Cardiac muscle cell (in vitro differentiated cells and primary cell): Measurements from ENCODE around the gene CD47. TPM values are rescaled to one million over a fixed set of nuclear protein-coding genes. Genes with fewer than 3 reads are reported as not detected.
A peak's percentile ranks its signal among the peaks of the same experiment; 100 is the strongest.

Source experiments
- DNase-seq, 2 donors: peaks; one replicate each; pipeline versions ENCODE4 v3.0.0 to v3.0.0-alpha.2; 2010 to 2017; ENCODE audit warnings: low read depth in 1 of 2, low spot score in 1 of 2
- H3K27ac ChIP-seq: fragments of 200-600 bp; sonication (generic); 2 replicates; pipeline ENCODE4 v1.5.1; 2016
- H3K27me3 ChIP-seq: fragments of 200-600 bp; sonication (generic); 2 replicates; pipeline ENCODE4 v1.6.0; 2016; ENCODE audit warnings: control low read depth
- H3K36me3 ChIP-seq: fragments of 200-600 bp; sonication (generic); 2 replicates; pipeline ENCODE4 v1.5.1; 2016; ENCODE audit warnings: control low read depth
- H3K4me1 ChIP-seq: fragments of 200-600 bp; sonication (generic); 2 replicates; pipeline ENCODE4 v1.8.1; 2017; ENCODE audit warnings: low read depth, mild to moderate bottlenecking, mixed run types
- H3K4me3 ChIP-seq: fragments of 200-600 bp; sonication (generic); 2 replicates; pipeline ENCODE4 v1.5.1; 2016; ENCODE audit warnings: mild to moderate bottlenecking
- H3K9me3 ChIP-seq: fragments of 200-600 bp; sonication (generic); 2 replicates; pipeline ENCODE4 v1.5.1; 2017; ENCODE audit warnings: low read depth, mild to moderate bottlenecking, control low read depth
- polyA plus RNA-seq: library from polyadenylated mRNA; unstranded; fragments of >200 nt; fragmentation: Nextera tagmentation; extraction: Ambion mirVana; gene quantifications from 2 replicates; pipeline ENCODE4 v1.2.1, GENCODE V29; 2016
- total RNA-seq: library from RNA; depleted of rRNA; stranded (reverse); fragments of >200 nt; gene quantifications from 2 replicates; pipeline ENCODE4 v1.2.3, GENCODE V29; 2016
- TF ChIP-seq, protein P1 (sequence below): IDR thresholded peaks from 2 replicates; pipeline ENCODE4 v1.5.1; 2012; ENCODE audit warnings: low read depth, mild to moderate bottlenecking, low read length

Gene CD47
- total and polyA plus RNA-seq, 2 experiments from 2014 or later = 33.2 to 34.9 TPM

DNA sequence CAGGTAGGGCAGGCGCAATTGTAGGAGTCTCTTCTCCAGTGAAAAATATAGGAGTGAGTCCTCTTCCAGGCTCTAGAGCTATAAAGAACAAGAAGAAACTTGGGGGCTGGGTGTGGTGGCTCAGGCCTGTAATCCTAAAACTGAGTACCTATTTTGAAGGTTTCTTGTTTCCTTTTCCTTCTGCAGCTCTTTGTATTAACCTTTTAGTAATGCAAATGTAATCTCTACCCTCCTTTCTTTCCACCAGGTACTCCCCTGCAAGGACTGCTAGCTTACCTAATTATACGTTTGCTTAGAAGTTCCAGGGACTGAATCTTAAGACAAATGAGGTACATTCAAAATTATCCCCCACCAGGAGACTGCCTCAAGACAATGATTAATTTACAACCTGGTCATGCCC, 75.9 kb downstream of the CD47 start:
- no peaks in the 10 kb centered on the region for H3K36me3 ChIP-seq
- DNase-seq = no peak
- TF ChIP-seq, protein P1, sequence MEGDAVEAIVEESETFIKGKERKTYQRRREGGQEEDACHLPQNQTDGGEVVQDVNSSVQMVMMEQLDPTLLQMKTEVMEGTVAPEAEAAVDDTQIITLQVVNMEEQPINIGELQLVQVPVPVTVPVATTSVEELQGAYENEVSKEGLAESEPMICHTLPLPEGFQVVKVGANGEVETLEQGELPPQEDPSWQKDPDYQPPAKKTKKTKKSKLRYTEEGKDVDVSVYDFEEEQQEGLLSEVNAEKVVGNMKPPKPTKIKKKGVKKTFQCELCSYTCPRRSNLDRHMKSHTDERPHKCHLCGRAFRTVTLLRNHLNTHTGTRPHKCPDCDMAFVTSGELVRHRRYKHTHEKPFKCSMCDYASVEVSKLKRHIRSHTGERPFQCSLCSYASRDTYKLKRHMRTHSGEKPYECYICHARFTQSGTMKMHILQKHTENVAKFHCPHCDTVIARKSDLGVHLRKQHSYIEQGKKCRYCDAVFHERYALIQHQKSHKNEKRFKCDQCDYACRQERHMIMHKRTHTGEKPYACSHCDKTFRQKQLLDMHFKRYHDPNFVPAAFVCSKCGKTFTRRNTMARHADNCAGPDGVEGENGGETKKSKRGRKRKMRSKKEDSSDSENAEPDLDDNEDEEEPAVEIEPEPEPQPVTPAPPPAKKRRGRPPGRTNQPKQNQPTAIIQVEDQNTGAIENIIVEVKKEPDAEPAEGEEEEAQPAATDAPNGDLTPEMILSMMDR = no peak
- H3K9me3 ChIP-seq = no peaks in the 10 kb centered on the region
- no peak overlapping the region for H3K4me3 ChIP-seq
- H3K27ac ChIP-seq = no peak overlapping the region
- no peaks in the 10 kb centered on the region for H3K4me1 ChIP-seq
- no peaks in the 10 kb centered on the region for H3K27me3 ChIP-seq

DNA sequence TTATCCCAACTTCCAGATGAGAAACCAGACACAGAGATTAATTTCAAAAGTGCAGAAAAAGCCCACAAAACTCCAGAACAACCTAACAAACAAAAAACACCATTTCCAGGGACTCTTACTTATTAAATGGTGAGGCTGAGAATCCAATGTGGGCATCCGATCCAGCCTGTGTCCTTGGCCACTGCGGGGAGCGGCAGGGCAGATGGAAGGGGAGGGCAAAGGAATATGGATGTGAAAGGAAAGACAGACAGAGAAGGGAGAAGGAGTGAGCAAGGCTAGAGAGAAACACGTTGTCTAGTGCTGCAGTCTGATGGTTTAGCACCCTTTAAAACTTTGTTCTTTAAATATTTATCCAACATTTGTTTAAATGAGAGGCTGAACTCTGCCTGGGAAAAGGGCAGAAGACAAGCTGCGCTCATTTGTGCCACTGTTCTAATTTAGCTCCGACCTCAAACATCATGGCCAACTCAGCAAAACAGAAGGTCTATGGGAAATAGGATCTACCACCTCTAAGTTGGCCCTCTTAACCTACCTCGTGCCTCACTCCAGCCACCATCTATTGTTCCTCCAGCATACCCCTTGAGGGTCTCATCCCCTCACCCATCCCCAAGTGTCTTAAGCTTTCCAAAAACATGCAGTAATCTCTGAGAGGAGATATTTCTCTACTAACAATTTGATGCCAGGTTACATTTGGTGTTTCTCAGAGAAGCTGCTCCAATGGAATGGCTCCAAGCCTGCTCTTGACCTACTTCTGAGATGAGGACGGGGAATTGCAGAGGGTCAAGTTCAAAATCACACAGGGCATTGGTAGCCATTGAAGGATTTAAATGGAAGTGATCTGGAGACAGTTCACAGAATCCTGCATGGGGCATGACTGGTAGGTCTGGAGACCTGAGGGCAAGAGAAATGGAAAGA, 77.4 kb downstream of the CD47 start:
- no peak overlapping the region for H3K4me3 ChIP-seq
- H3K27me3 ChIP-seq = no peaks in the 10 kb centered on the region
- TF ChIP-seq, protein P1 = no peak
- H3K4me1 ChIP-seq = no peaks in the 10 kb centered on the region
- H3K9me3 ChIP-seq = no peaks in the 10 kb centered on the region
- no peak overlapping the region for H3K27ac ChIP-seq
- no peaks in the 10 kb centered on the region for H3K36me3 ChIP-seq
- no peak for DNase-seq

DNA sequence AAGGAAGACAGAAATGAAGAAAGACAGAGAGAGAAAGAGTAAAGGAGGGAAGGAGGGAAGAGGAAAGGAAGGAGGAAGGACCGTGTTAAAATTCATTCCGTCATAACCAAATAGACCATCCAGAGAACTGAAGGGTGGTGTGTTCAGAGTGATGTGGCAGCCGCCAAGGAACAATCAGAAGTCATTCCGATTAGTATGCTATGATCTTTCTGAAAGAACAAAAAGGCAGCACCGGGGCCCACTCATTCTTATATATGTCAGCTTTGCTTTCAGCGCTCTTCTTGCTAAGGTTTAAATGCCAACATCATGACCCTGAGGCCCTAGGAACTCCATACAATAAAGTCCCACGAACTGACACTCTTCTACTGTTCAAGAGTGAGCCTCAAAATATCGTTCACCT, 78.5 kb downstream of the CD47 start:
- Histone ChIP-seq H3K27ac (no peak overlapping the region), H3K4me1 (no peaks in the 10 kb centered on the region), H3K4me3 (no peak overlapping the region), H3K36me3 (no peaks in the 10 kb centered on the region), H3K9me3 (no peaks in the 10 kb centered on the region), H3K27me3 (no peaks in the 10 kb centered on the region)
- TF ChIP-seq, protein P1 = no peak
- DNase-seq = no peak

DNA sequence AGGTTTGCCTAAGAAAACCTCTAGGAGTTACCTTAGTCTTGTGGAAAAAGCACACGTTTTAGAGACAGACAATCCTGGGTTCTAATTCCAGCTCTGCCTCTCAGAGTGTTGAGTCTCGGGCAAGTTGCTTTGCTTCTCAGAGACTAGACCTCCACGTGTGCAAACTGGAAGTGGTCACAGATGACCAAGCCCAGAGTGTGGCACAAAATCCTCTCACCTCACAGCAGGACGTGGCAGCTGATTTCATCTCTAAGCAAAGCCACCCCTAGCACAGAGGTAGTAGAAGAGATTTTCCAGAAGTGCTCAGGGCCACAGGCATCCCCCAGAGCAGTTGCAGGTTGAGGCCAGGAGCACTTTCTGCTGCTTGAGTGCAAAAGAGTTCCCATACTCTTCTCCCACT, 79.2 kb downstream of the CD47 start:
- Histone ChIP-seq H3K4me3 (no peak overlapping the region), H3K36me3 (no peaks in the 10 kb centered on the region), H3K27ac (no peak overlapping the region), H3K9me3 (no peaks in the 10 kb centered on the region), H3K27me3 (no peaks in the 10 kb centered on the region), H3K4me1 (no peaks in the 10 kb centered on the region)
- DNase-seq = no peak
- TF ChIP-seq, protein P1 = no peak

DNA sequence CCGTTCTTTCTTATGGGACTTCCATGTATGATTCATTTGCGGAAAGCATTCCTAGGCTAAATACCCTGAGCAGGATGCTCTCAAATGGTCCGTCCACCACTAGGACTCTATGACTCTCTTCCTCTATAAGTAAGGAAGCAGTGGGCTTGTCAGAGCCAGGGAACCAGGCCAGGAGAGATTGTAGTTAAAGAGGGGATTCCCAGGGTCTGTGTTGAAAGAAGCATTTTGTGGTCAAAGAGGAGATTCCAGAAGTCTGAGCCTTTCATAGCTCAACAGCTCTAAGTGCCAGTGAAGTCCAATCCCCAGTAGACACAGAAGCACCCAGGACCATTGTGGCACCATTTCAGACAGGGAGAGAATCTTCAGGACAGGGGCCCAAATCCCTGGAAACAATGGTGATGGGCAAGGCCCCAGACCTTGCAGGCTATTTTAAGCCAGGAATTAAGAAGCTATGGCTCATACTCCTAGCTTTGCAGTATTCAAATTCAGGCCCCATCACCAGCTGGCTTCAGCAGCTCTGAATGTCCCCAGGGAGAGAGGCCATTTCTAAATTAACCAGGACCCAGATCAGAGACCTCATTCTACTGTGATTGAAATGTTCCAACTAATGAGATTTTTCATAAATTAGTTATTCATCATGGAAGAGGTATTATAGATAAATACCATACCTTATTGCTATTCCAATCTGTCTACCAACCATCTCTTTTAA, 81.7 kb downstream of the CD47 start:
- TF ChIP-seq, protein P1 = no peak
- Histone ChIP-seq H3K4me3 (no peak overlapping the region), H3K27ac (no peak overlapping the region), H3K27me3 (no peaks in the 10 kb centered on the region), H3K4me1 (peaks cover 15% of the 10 kb centered on the region), H3K9me3 (no peaks in the 10 kb centered on the region), H3K36me3 (no peaks in the 10 kb centered on the region)
- DNase-seq = peak in 1 of 2 donors; percentile 93
